Thymus (tissue), 11 donors: Measurements from ENCODE around the gene CPNE4. TPM values are rescaled to one million over a fixed set of nuclear protein-coding genes. Genes with fewer than 3 reads are reported as not detected.
"Not testable (repeated sequence)": the region's sequence is repeated elsewhere in the genome, so short reads cannot be mapped to it uniquely, and the experiment has no call there.

Experiments used
- DNase-seq, 9 donors: peaks; one replicate each; pipeline ENCODE4 v3.0.0-alpha.2; 2013; ENCODE audit warnings: low spot score in 9 of 9, low read depth in 6 of 9, missing footprints in 1 of 9
- H3K27ac ChIP-seq, 2 donors: one replicate each; pipeline ENCODE4 v1.5.1; 2013; ENCODE audit warnings: control low read depth in 1 of 2, low read depth in 1 of 2, low read length in 1 of 2, mild to moderate bottlenecking in 1 of 2, moderate library complexity in 1 of 2
- H3K27me3 ChIP-seq, 2 donors: one replicate each; pipeline ENCODE4 v1.5.1; 2013; ENCODE audit warnings: low read length in 1 of 2; ENCODE audit not compliant: control insufficient read depth in 2 of 2, insufficient read depth in 1 of 2
- H3K36me3 ChIP-seq, 2 donors: one replicate each; pipeline ENCODE4 v1.5.1; 2013; ENCODE audit warnings: low read length in 1 of 2, mild to moderate bottlenecking in 1 of 2, moderate library complexity in 1 of 2; ENCODE audit not compliant: control insufficient read depth in 2 of 2, insufficient read depth in 2 of 2
- H3K4me1 ChIP-seq, 2 donors: one replicate each; pipeline ENCODE4 v1.5.1; 2013; ENCODE audit warnings: low read length in 2 of 2; ENCODE audit not compliant: control insufficient read depth in 2 of 2, insufficient read depth in 2 of 2
- H3K4me3 ChIP-seq, 2 donors: one replicate each; pipeline ENCODE4 v1.5.1; 2013; ENCODE audit warnings: low read length in 2 of 2, control low read depth in 1 of 2, mild to moderate bottlenecking in 1 of 2
- H3K9me3 ChIP-seq, 2 donors: one replicate each; pipeline ENCODE4 v1.5.1; 2013; ENCODE audit warnings: low read length in 1 of 2, mild to moderate bottlenecking in 1 of 2; ENCODE audit not compliant: control insufficient read depth in 2 of 2, insufficient read depth in 1 of 2
- WGBS: extraction: QIAGEN DNeasy Blood & Tissue Kit; methylation state at CpG from one replicate; pipeline ENCODE4 v1.1.7; 2013; 5-methylcytosine and 5-hydroxymethylcytosine counted together
- polyA plus RNA-seq: library from polyadenylated mRNA; stranded (reverse); fragments of 200-250 nt; gene quantifications from one replicate; pipeline ENCODE4 v1.2.3, GENCODE V29; 2013
- total RNA-seq: library from RNA; stranded (reverse); fragments of 120-200 nt; gene quantifications from one replicate; pipeline ENCODE4 v1.2.4, GENCODE V29; 2013
- donor health status: healthy.

The CPNE4 gene
- total and polyA plus RNA-seq, 2 donors: 0.33 to 0.89 TPM

DNA sequence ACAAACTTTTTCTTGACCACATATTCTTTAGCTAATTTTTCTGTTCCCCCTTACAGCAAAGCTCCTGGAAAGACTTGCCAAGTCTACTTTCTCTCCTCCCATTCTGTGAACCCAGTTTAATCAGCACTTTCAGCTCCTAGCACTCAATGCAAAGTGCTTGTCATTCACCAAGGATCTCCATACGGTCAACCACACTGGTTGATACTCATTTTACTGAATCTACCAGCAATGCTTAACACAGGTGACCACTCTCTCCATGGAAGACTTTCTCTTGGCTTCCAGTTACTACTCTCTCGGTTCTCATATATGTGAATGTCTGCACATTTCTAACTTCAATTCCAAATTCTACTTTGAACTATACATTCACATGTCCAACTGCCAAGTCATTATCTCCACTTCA, 543.7 kb downstream of the CPNE4 start:
- H3K9me3 ChIP-seq: no peaks in the 10 kb centered on the region
- H3K4me1 ChIP-seq: no peaks in the 10 kb centered on the region
- peaks cover 0 to 38% of the 10 kb centered on the region in 2 donors for H3K36me3 ChIP-seq
- no peak for DNase-seq
- no peak overlapping the region for H3K4me3 ChIP-seq
- no peaks in the 10 kb centered on the region for H3K27me3 ChIP-seq
- no peak overlapping the region for H3K27ac ChIP-seq
- WGBS: 97% methylated on average over 2 of the region's 2 CpGs

DNA sequence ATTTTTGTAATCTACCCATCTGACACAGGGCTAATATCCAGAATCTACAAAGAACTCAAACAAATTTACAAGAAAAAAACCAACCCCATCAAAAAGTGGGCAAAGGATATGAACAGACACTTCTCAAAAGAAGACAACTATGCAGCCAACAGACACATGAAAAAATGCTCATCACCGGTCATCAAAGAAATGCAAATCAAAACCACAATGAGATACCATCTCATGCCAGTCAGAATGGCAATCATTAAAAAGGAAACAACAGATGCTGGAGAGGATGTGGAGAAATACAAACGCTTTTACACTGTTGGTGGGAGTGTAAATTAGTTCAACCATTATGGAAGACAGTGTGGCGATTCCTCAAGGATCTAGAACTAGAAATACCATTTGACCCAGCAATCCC, 548.3 kb downstream of the CPNE4 start:
- not testable (repeated sequence) for H3K4me1 ChIP-seq, H3K4me3 ChIP-seq, H3K27me3 ChIP-seq, DNase-seq, H3K9me3 ChIP-seq, H3K27ac ChIP-seq
- peaks cover 0 to 37% of the 10 kb centered on the region in 2 donors for H3K36me3 ChIP-seq
- 37% methylated on average over 3 of the region's 3 CpGs for WGBS

DNA sequence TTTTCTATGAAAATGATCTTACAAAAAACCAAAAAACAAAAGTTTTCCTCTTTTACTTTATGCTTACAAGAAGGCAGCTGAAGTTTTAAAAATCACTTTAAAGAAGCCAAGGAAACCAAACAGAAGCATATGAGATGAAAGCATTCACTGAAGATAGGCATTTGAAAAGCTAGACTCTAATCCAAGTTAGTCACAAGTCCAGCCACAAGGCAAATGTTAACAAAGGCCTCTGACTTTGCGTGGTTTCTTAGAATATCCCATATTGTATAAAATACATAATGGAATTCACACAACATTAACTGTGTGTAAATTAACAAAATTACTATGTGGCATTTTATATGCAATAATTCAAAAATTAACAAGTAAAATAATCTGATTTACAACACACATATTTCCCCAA, 549.7 kb downstream of the CPNE4 start:
- H3K4me1 ChIP-seq: no peaks in the 10 kb centered on the region
- no peaks in the 10 kb centered on the region for H3K27me3 ChIP-seq
- no peak overlapping the region for H3K27ac ChIP-seq
- DNase-seq: no peak
- WGBS: 98% methylated on average over 1 of the region's 1 CpG
- H3K4me3 ChIP-seq: no peak overlapping the region
- H3K36me3 ChIP-seq: peaks cover 0 to 31% of the 10 kb centered on the region in 2 donors
- no peaks in the 10 kb centered on the region for H3K9me3 ChIP-seq

DNA sequence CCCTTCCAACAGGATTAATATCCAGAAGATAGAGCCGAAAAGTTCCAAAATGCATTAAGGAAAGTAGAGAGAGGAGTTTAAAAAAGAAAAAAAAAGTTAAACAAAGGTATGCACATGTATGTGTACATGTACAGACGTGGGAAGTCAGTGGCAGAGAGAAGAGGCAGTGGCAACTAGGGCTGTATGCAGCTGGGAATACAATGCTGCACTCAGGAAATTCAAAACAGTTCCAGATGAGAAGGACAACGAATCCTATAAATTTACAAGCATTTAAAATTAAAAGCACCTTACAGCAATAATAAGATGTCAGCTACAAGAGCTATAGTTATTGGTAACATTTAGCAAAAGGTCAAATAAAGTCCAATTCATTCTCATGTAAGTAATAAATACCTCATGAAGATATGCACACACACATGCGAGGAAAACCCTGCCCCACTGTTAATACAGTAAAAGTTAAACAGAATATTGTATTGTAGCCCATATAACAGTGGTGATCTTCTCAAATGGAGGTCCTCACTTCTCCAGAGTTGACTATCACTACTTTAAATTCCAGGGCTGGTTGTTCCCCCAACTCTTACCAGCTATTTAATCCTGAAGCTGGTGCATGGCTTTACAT, 550.2 kb downstream of the CPNE4 start:
- H3K9me3 ChIP-seq: no peaks in the 10 kb centered on the region
- H3K4me1 ChIP-seq: no peaks in the 10 kb centered on the region
- H3K27ac ChIP-seq: no peak overlapping the region
- no peak overlapping the region for H3K4me3 ChIP-seq
- H3K36me3 ChIP-seq: peaks cover 0 to 29% of the 10 kb centered on the region in 2 donors
- no peak for DNase-seq
- 98% methylated on average over 4 of the region's 4 CpGs for WGBS
- H3K27me3 ChIP-seq: no peaks in the 10 kb centered on the region
